WTC11 (cell line): ENCODE measurements around the gene NFIC. TPM values are rescaled to one million over a fixed set of nuclear protein-coding genes. Genes with fewer than 3 reads are reported as not detected.
A peak's percentile ranks its signal among the peaks of the same experiment; 100 is the strongest.

ENCODE experiments used
- ATAC-seq: fragments of 200-7000 bp; cut with Tn5 transposase; 2 replicates; pipeline ENCODE4 v1.10.0; 2021; ENCODE audit warnings: mild to moderate bottlenecking, moderate library complexity
- CTCF ChIA-PET: fragments of 300-600 bp; sonication (Branson Sonifier 250); formaldehyde crosslinking; loops from one replicate; lab custom pipeline; 2021; ENCODE audit warnings: antibody characterized with exemption; lab: Charles Lee
- POLR2A ChIA-PET: fragments of 350-600 bp; sonication (Branson Sonifier 250); formaldehyde crosslinking; loops from one replicate; lab custom pipeline; 2021; ENCODE audit warnings: antibody characterized with exemption; lab: Charles Lee
- DNase-seq: peaks from one replicate; pipeline ENCODE4 v3.0.0; 2021; ENCODE audit warnings: low spot score
- H3K27ac Mint-ChIP-seq: 2 replicates; pipeline ENCODE4 v1.8.0; 2021; ENCODE audit warnings: mixed read lengths
- H3K27me3 Mint-ChIP-seq: 2 replicates; pipeline ENCODE4 v1.8.0; 2021; ENCODE audit warnings: low read depth, mild to moderate bottlenecking, moderate library complexity, mixed read lengths
- H3K36me3 Mint-ChIP-seq: 2 replicates; pipeline ENCODE4 v1.8.0; 2021; ENCODE audit warnings: mixed read lengths
- H3K4me1 Mint-ChIP-seq: 2 replicates; pipeline ENCODE4 v1.8.0; 2022; ENCODE audit warnings: mixed read lengths
- H3K4me3 Mint-ChIP-seq: 2 replicates; pipeline ENCODE4 v1.8.0; 2021; ENCODE audit warnings: mild to moderate bottlenecking, moderate library complexity, mixed read lengths
- H3K9me3 Mint-ChIP-seq: 2 replicates; pipeline ENCODE4 v1.8.0; 2021; ENCODE audit warnings: mixed read lengths
- CBFB ChIP-seq: sonication (generic); formaldehyde crosslinking; IDR thresholded peaks from 2 replicates; pipeline ENCODE4 v1.8.1; 2022; ENCODE audit warnings: mild to moderate bottlenecking, low read depth, missing genetic modification reagents
- CREB1 ChIP-seq: sonication (generic); formaldehyde crosslinking; IDR thresholded peaks from 2 replicates; pipeline ENCODE4 v1.8.0; 2023; ENCODE audit warnings: mild to moderate bottlenecking, missing genetic modification reagents
- CREM ChIP-seq: sonication (generic); formaldehyde crosslinking; IDR thresholded peaks from 2 replicates; pipeline ENCODE4 v1.8.1; 2022; ENCODE audit warnings: mild to moderate bottlenecking, missing genetic modification reagents, moderate library complexity
- EMX1 ChIP-seq: fragments of 250-450 bp; sonication (Bioruptor Pico); IDR thresholded peaks from 2 replicates; pipeline ENCODE4 v1.8.0; 2021; ENCODE audit warnings: mild to moderate bottlenecking
- GRHL2 ChIP-seq: fragments of 250-450 bp; sonication (Bioruptor Pico); IDR thresholded peaks from 2 replicates; pipeline ENCODE4 v1.8.0; 2022; ENCODE audit warnings: mild to moderate bottlenecking, moderate library complexity; ENCODE audit not compliant: insufficient replicate concordance, severe bottlenecking
- IRF2 ChIP-seq: sonication (generic); formaldehyde crosslinking; IDR thresholded peaks from 2 replicates; pipeline ENCODE4 v1.8.0; 2022; ENCODE audit warnings: low read depth, missing genetic modification reagents, borderline replicate concordance
- JAZF1 ChIP-seq: fragments of 250-450 bp; sonication (Bioruptor Pico); IDR thresholded peaks from 2 replicates; pipeline ENCODE4 v1.9.0; 2021; ENCODE audit warnings: moderate library complexity, mild to moderate bottlenecking, inconsistent platforms
- MXD4 ChIP-seq: fragments of 250-450 bp; sonication (Bioruptor Pico); IDR thresholded peaks from 2 replicates; pipeline ENCODE4 v1.8.0; 2021; ENCODE audit warnings: mild to moderate bottlenecking, moderate library complexity, borderline replicate concordance
- MYBL2 ChIP-seq: sonication (generic); formaldehyde crosslinking; IDR thresholded peaks from 2 replicates; pipeline ENCODE4 v1.8.1; 2023; ENCODE audit warnings: mild to moderate bottlenecking, moderate library complexity, missing genetic modification reagents
- NFYB ChIP-seq: sonication (generic); formaldehyde crosslinking; conservative IDR thresholded peaks from 2 replicates; pipeline ENCODE4 v1.8.0; 2022; ENCODE audit warnings: low read depth, missing genetic modification reagents
- PRDM15 ChIP-seq: sonication (generic); formaldehyde crosslinking; IDR thresholded peaks from 2 replicates; pipeline ENCODE4 v1.8.0; 2022; ENCODE audit warnings: missing genetic modification reagents
- PRRX2 ChIP-seq: fragments of 250-450 bp; sonication (Bioruptor Pico); IDR thresholded peaks from 2 replicates; pipeline ENCODE4 v1.8.0; 2021; ENCODE audit warnings: mild to moderate bottlenecking
- RORB ChIP-seq: fragments of 250-450 bp; sonication (Bioruptor Pico); IDR thresholded peaks from 2 replicates; pipeline ENCODE4 v1.9.0; 2021; ENCODE audit warnings: mild to moderate bottlenecking
- TCF7 ChIP-seq: sonication (generic); formaldehyde crosslinking; IDR thresholded peaks from 2 replicates; pipeline ENCODE4 v1.8.0; 2022; ENCODE audit warnings: mild to moderate bottlenecking, low read depth, missing genetic modification reagents, moderate library complexity
- TEAD1 ChIP-seq: sonication (generic); formaldehyde crosslinking; IDR thresholded peaks from 2 replicates; pipeline ENCODE4 v1.8.0; 2022; ENCODE audit warnings: mild to moderate bottlenecking, missing genetic modification reagents
- ZNF396 ChIP-seq: fragments of 250-450 bp; sonication (Bioruptor Pico); IDR thresholded peaks from 2 replicates; pipeline ENCODE4 v1.8.0; 2021; ENCODE audit warnings: mild to moderate bottlenecking, moderate library complexity, borderline replicate concordance
- total RNA-seq: library from RNA; stranded (reverse); gene quantifications from 3 replicates; pipeline ENCODE4 v1.2.3, GENCODE V29; 2021
- TF ChIP-seq, protein P1 (sequence below): sonication (generic); formaldehyde crosslinking; IDR thresholded peaks from 2 replicates; pipeline ENCODE4 v1.8.1; 2023; ENCODE audit warnings: mild to moderate bottlenecking, missing genetic modification reagents
- TF ChIP-seq, protein P2 (sequence below): sonication (generic); formaldehyde crosslinking; IDR thresholded peaks from 2 replicates; pipeline ENCODE4 v1.8.0; 2023; ENCODE audit warnings: missing genetic modification reagents
- TF ChIP-seq, protein P3 (sequence below): sonication (generic); formaldehyde crosslinking; conservative IDR thresholded peaks from 2 replicates; pipeline ENCODE4 v1.8.1; 2022; ENCODE audit warnings: mild to moderate bottlenecking, missing genetic modification reagents

NFIC gene
- total RNA-seq, 1 experiment from 2014 or later, result 3.5 TPM

- no peak for TF ChIP-seq CREB1 (CRISPR knock-in tag)
- no peak for TF ChIP-seq ZNF396
- no peak for TF ChIP-seq CBFB (CRISPR knock-in tag)
- no peak for TF ChIP-seq TCF7 (CRISPR knock-in tag)
- TF ChIP-seq, protein P1, sequence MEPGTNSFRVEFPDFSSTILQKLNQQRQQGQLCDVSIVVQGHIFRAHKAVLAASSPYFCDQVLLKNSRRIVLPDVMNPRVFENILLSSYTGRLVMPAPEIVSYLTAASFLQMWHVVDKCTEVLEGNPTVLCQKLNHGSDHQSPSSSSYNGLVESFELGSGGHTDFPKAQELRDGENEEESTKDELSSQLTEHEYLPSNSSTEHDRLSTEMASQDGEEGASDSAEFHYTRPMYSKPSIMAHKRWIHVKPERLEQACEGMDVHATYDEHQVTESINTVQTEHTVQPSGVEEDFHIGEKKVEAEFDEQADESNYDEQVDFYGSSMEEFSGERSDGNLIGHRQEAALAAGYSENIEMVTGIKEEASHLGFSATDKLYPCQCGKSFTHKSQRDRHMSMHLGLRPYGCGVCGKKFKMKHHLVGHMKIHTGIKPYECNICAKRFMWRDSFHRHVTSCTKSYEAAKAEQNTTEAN (CRISPR knock-in tag), result no peak
- TF ChIP-seq, protein P2, sequence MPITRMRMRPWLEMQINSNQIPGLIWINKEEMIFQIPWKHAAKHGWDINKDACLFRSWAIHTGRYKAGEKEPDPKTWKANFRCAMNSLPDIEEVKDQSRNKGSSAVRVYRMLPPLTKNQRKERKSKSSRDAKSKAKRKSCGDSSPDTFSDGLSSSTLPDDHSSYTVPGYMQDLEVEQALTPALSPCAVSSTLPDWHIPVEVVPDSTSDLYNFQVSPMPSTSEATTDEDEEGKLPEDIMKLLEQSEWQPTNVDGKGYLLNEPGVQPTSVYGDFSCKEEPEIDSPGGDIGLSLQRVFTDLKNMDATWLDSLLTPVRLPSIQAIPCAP (CRISPR knock-in tag), result no peak
- no peak for TF ChIP-seq PRDM15
- TF ChIP-seq, all 79 proteins: peak for 0
These were observed 127.3 kb downstream of the NFIC start (continued) for GRCh38 chr19:3493651-3494050.

DNA sequence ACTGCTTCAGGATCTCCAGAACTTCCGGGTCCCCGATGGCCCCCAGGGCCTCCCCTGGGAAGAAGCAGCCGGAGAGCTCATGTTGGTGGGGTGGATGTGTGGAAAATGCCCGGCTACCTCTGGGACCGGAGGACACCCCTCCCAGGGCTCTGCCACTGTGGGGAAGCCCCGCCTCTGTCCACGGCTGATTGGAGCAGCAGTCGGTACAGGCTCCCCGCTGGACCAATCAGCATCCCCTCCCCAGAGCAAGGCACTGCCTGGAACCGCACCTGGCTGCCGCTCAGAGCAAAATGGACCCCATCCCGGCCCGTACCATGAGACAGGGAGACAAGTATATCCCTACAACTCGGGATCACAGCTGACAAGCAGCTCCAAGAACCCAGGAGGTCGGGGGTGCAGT lies 127.7 kb downstream of the NFIC start:
- H3K4me3 Mint-ChIP-seq, result no peak overlapping the region
- POLR2A ChIA-PET, result interaction anchor here (0.6 kb wide), 1 partner anchor 9 kb away, joined by 4 read pairs; no protein-coding TSS in a partner anchor
- peaks cover 31% of the 10 kb centered on the region for H3K36me3 Mint-ChIP-seq
- H3K27ac Mint-ChIP-seq, result no peak overlapping the region
- ATAC-seq (peak; percentile 100), DNase-seq (peak; percentile 88)
- TF ChIP-seq TCF7 (CRISPR knock-in tag) (no peak), MXD4 (CRISPR knock-in tag) (no peak), EMX1 (CRISPR knock-in tag) (no peak), NFYB (peak; percentile 85), MYBL2 (no peak)
- H3K4me1 Mint-ChIP-seq, result 0 out of 2 replicates have a peak, but pooled peaks cover under 1% of the 10 kb centered on the region
- H3K9me3 Mint-ChIP-seq, result no peaks in the 10 kb centered on the region
- CTCF ChIA-PET, result interaction anchor here (1.0 to 2.3 kb wide), 3 partner anchors 9 to 189 kb away, joined by 3 to 16 read pairs (median 3); partner anchors contain the start of gene SMIM44
- H3K27me3 Mint-ChIP-seq, result no peaks in the 10 kb centered on the region

DNA sequence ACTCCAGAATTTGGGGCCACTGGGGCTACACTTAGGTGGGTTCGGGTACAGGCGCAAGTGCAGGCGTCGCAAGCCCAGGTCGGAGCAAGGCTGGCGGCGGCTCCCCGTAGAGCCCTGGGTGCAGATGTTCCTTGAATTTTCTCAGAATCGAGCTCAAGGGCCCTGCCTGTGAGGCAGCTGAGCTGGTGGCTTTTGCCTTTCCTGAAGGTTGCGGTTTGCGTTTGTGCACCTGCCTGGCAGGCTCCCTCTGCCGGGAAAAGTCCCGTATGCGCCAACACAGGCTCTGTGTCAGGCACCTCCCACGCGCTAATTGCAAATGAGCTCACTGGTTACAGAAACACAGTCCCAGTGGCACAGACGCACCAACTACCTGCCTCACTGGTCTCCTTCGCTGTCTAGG lies 128.2 kb downstream of the NFIC start:
- Mint-ChIP-seq H3K27me3 (no peaks in the 10 kb centered on the region), H3K9me3 (no peaks in the 10 kb centered on the region), H3K4me3 (no peak overlapping the region), H3K36me3 (peaks cover 31% of the 10 kb centered on the region), H3K27ac (no peak overlapping the region), H3K4me1 (0 out of 2 replicates have a peak, but pooled peaks cover 3% of the 10 kb centered on the region)
- TF ChIP-seq JAZF1 (CRISPR knock-in tag) (no peak), GRHL2 (no peak), EMX1 (CRISPR knock-in tag) (no peak), PRRX2 (no peak), CREM (CRISPR knock-in tag) (no peak), IRF2 (no peak), TEAD1 (CRISPR knock-in tag) (no peak), RORB (CRISPR knock-in tag) (no peak)
- TF ChIP-seq, protein P3, sequence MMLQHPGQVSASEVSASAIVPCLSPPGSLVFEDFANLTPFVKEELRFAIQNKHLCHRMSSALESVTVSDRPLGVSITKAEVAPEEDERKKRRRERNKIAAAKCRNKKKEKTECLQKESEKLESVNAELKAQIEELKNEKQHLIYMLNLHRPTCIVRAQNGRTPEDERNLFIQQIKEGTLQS, result no peak
- DNase-seq, result no peak
- POLR2A ChIA-PET, result interaction anchor here (0.6 kb wide), 1 partner anchor 10 kb away, joined by 4 read pairs; no protein-coding TSS in a partner anchor
- CTCF ChIA-PET, result interaction anchor here (1.0 to 2.3 kb wide), 3 partner anchors 9 to 189 kb away, joined by 3 to 16 read pairs (median 3); partner anchors contain the start of gene SMIM44
- ATAC-seq, result no peak
